NCI-H2029 (cell line): ENCODE results near the gene STAM2.

ENCODE experiments used
- DNase-seq: peaks from one replicate; lab custom pipeline; 2025; lab: John Stamatoyannopoulos, UW

The STAM2 gene

DNA sequence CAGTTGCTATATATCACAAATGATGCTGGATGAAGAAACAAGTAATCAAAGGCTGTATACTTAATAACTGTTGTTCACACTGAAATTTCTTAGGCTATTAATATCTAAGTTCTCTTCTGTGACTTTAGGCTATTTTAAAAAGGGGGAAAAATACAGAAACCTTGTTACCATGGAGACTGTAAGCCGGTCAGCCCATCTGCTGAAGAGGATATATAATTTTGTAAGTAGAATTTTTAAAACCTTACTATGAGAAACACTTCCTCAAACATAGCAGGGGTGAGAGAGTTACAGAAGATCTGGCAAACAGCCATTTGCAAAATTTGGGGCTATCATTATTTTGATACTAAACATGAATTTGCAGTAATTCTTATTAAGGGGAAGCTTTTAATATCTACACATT is 104.5 kb downstream of the STAM2 start:
- DNase-seq = no peak

DNA sequence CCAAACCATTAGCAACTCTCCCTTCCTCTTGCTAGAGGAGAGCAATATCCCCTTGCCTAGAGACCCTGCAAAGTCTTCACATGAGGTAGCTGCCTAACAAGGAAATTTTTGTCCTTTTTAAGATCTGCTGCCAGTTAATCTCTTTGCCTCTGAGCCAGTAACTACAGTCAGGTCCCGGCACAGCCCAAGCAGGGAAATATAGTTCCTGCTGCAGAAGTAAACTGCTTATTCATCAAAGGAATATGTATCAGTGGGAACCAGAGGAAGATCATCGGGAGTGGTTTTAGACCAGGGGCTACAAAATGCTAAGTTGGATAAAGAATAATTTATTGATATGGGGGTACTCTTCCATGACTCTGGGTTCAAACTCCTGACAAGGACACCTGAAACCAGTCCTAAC is 107.3 kb downstream of the STAM2 start:
- DNase-seq = no peak

DNA sequence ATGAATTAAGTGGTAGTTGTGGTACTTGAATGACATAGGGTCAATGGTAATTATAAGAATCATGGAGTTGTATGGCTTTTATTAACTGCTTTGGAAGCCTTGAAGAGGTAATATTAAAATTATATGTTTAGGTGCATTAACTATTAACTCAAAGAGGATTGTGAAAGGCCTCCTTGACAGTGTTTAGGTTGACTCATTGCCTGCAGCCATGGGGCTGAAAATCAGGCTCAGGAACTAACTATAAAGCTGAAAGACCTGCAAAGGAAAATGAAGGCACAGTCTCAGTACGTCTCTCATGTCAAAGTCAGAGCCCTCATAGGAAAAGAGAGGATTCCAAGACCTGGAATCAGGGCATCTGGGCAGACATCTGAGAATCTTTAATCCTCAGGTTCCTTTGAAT is 107.7 kb downstream of the STAM2 start:
- DNase-seq = no peak
